Amygdala (tissue), 56 donors: ENCODE results near the gene NNMT.

ENCODE experiments used
- DNase-seq, 56 donors: peaks; one replicate each; lab custom pipeline; 2025; lab: John Stamatoyannopoulos, UW

The NNMT gene

DNA sequence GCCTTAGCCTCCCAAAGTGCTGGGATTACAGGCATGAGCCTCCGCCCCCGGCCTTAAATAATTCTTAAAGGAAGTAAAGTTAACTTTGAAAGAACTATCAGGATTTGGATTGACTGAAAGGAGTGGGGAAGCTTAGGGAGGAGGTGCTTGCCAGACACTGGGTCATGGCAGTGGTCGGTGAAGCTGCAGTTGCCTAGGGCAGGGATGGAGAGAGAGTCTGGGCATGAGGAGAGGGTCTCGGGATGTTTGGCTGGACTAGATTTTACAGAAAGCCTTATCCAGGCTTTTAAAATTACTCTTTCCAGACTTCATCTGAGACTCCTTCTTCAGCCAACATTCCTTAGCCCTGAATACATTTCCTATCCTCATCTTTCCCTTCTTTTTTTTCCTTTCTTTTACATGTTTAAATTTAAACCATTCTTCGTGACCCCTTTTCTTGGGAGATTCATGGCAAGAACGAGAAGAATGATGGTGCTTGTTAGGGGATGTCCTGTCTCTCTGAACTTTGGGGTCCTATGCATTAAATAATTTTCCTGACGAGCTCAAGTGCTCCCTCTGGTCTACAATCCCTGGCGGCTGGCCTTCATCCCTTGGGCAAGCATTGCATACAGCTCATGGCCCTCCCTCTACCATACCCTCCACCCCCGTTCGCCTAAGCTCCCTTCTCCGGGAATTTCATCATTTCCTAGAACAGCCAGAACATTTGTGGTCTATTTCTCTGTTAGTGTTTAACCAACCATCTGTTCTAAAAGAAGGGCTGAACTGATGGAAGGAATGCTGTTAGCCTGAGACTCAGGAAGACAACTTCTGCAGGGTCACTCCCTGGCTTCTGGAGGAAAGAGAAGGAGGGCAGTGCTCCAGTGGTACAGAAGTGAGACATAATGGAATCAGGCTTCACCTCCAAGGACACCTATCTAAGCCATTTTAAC, at the start of gene NNMT:
TSS of gene NNMT (plus strand) at position 724 of the 929 bp plus-strand sequence. CDS start at position 882, 158 bp downstream.
- DNase-seq = no peak

DNA sequence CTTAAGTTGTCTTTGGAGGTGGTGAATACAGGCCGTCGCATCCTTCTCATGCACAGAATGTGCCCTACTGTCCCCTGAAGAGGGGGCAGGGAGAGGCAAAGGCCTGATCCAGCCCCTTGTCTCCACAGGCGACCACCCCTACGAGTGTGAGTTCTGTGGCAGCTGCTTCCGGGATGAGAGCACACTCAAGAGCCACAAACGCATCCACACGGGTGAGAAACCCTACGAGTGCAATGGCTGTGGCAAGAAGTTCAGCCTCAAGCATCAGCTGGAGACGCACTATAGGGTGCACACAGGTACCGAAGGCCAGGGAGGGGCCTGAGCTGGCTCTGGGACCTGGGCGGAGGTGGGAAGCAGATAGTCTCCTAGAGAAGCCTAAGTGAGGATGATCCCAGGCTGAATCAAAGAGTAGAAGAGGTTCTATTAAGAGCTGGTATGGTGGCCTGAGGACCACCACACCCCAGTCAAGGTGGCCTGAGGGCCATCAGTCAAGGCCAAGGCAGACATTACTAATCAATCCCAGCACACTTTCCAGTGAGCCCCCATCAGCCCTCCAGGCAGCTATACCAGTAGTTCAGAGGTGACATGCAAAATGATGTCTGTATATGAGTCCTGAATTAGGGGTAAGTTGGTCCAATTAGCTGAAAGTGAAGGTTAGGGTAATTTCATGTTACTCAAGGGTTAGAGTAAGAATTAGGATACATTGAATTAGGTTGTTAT, 49.0 kb upstream of the NNMT start:
- DNase-seq = no peak

DNA sequence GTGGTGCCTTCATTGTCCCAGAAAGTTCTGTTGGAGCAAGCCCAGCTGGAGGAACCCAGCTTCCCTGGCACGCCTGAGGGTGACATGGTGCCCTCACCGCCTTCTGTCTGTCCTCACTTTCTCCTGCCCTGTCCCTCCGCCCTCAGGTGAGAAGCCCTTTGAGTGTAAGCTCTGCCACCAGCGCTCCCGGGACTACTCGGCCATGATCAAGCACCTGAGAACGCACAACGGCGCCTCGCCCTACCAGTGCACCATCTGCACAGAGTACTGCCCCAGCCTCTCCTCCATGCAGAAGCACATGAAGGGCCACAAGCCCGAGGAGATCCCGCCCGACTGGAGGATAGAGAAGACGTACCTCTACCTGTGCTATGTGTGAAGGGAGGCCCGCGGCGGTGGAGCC, 46.0 kb upstream of the NNMT start:
- DNase-seq = no peak

DNA sequence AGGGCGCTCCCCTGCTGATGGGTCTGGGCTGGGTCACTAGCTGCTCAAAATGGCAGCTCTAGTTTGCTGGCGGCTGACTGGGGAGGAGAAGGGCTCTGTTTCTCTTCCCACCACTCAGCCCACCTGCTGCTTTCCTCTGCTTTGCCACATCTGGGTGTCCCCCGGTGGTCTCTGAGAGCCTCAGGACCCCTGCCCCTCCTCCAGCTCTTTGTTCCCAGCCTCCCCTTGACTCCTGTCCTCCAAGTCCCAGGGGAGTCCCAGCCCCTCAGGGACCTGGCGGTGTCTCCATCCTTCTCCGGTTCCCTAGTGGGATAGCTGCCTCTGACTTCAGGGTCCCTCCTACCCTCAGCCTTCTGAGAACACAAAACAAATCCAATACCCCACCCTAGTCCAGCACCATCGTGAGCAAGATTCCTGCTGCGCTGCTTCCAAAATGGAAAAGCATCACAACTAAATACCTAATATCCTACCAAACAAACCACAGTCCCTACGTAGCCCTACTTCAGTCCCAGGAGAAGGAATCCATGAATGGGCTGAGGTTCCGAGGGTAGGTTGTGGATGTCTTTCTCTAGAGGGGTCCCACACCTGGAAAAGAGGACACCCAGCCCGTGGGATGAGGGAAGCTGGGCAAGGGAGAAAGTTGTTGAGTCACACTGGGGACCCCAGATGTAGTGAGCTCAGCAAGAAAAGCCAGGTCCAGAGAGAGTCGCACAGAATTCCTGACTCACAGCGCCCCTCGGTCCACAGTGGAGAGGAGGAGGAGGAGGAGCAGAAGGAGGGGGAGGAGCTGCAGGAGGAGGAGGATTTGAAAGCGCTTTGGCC, 45.0 kb upstream of the NNMT start:
- no peak for DNase-seq

DNA sequence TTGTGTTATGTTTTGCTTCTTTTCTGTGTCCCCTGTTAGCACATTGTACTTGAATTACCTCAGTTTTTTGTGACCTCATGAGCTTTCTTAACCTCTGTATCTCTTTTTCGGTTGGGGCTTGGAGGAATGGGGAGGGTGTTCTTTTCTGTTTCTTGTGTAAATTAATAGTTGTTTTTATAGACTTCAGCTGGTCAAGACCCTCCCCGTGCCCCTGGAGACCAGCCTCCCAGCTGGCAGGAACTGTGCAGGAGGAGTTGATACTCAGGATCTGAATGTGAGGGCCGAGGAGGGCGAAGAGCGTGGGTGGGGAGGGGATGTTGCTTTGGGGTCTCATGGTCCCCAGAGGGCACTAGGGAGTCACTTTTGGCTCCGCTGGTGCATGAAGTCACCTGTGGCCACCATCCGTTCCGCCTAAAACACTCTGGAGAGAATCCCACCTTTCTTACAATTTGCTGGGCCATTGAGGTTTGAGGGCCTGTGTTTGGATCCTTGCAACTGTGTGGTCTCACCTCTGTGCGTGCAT, 44.3 kb upstream of the NNMT start:
- DNase-seq = no peak

DNA sequence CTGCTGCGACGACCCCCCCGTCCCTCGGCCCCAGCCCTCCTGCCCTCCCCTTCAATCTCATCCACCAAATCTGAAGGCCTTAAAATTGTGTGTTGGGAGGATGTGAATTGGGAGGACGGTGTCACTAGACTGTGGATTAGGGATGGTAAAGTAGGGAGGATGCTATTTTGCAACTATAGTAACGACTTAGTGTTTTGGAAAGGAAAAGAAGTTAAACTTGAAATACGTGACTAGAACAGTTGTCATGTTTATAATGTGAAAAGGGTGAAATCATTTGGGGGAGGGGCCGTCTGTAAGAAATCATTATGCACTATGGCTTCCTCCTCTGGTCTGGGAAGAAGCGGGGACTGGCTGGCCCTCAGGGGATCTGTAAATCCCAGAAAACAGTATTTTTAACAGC, 43.4 kb upstream of the NNMT start:
- no peak for DNase-seq

DNA sequence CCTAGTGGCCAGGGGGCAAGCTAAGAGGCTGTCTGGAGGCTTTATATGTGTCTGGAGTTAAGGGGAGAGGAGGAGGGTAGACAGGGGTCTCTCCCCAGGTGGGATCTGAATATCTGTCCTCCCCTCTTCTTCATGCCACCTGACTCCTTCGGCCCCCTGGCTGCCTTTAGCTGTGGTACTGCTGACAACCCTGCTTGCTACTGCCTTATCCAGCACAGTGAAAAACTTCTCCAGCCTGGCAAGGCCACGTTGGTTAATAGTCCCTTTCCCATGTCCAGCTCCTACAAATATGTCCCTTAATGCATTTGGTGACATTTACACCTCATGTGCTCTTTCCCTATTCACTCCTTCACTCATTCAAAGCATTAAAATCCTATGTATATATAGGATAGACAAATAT, 42.4 kb upstream of the NNMT start:
- no peak for DNase-seq

DNA sequence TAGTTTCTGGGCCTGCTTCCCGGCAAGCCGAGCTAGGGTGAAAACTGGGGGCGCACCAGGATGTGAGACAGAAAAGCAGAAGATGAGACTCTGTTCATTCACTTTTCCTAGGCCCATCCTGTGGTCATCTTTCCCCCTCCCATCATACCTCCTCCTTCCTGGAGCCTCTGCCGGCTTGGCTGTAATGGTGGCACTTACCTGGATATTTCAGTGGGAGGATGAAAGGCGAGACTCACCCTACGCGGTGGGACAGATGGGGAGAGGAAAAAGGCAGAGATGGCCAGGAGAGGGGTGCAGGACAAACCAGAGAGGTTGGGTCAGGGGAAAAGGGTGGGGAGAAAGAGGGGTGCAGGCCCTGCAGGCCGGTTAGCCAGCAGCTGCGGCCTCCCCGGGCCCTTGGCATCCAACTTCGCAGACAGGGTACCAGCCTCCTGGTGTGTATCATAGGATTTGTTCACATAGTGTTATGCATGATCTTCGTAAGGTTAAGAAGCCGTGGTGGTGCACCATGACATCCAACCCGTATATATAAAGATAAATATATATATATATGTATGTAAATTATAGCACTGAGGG, 41.5 kb upstream of the NNMT start:
- no peak for DNase-seq

DNA sequence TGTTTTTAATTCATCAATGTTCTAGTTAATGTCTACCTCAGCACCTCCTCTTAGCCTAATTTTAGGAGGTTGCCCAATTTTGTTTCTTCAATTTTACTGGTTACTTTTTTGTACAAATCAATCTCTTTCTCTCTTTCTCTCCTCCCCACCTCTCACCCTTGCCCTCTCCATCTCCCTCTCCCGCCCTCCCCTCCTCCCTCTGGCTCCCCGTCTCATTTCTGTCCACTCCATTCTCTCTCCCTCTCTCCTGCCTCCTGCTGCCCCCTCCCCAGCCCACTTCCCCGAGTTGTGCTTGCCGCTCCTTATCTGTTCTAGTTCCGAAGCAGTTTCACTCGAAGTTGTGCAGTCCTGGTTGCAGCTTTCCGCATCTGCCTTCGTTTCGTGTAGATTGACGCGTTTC, 40.9 kb upstream of the NNMT start:
- no peak for DNase-seq

DNA sequence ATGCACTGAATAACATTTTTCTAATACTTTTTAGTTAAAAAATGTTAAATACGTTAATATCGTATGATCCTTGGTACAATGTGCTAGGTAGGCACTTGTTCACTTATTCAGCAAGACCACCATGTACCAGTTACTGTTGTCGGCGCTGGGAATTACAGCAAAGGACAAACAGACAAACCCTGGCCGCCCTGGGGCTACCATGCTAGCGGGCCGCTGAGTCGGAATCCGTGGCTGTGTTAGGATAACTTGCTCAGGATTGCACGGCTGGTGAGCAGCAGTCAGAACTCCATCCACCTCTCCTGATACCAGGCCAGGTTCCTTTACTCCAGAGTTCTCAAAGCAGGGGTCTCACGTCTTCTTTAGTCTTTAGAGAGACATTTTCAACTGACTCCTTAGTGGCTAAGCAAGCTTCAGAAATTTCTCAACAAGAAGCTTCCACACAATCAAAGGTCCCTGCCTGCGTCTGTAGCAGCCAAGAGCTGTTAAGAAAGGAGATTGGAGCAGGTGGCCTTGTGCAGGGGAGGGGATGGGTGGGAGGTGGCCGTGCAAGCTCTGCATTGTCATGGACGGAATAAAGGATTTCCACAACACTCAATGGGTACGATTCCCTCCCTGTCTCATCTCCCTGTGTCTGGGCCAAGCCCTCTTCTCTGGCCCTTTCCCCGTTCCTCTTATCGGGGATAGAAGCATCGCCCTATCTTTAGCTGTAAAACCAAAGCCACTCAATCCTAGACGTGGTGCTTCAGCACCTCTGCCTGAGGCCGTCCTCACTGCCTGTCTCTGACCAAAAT, 39.8 kb upstream of the NNMT start:
- DNase-seq = no peak

DNA sequence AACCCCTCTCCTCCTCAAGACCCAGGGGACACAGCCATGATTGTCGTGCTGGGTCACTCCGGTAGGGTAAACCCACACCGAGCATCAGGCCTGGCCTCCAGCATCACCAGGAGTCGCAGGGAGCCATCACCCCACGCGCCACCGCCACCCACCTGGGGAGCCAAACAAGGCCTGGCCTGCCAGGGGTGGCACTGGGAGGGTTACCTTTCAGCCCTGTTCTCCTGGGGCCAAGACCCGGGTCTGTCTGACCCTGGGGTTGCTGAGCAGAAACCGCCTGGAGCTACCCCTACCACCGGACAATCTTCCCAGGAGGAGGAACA, 39.3 kb upstream of the NNMT start:
- DNase-seq = no peak

DNA sequence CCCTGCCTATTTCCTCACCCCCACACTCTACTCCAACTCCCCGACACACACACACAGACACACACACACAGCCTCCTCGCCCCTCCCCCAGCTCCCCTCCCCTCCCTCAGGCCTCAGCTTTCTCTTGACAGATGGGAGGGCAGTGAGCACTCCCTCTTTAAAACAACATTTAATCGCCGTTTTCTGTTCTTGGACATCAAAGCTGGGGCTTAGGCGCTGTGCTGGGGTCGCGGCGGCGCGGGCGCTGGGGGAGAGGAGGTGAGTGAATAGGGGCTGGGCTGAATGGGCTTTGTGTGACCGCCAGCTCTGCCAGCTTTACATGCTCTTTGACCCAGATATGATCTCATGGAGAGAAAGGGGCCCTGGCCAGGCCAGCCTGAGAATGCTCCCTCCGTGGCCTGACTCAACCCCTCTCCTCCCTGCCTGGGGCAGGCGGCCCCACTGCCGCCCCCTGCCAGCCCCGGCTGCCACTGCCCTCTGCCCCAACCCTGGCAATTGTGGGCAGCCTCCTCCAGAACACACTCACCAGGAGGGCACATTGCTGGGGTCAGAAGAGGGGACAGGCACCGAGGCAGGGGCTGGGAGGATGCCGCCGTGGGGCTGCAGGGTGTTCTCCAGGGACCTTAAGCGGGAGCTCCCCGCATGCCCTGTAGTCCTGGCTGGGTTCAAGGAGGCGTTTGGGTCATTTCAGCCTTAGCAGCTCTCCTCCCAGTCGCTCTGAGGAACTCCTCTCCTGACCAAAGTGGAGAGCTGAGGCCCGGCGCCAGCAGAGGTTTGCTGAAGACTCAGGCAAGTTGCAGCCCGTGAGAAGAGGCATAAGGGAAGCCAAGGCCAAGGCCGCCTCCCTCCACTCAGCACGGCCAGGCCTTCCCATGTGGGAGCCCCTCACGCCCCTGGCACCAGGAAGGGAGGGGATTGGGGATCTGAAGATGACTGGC, 38.3 kb upstream of the NNMT start:
- peak in 25 of 56 donors; percentile 6 to 54 (median 30) for DNase-seq

DNA sequence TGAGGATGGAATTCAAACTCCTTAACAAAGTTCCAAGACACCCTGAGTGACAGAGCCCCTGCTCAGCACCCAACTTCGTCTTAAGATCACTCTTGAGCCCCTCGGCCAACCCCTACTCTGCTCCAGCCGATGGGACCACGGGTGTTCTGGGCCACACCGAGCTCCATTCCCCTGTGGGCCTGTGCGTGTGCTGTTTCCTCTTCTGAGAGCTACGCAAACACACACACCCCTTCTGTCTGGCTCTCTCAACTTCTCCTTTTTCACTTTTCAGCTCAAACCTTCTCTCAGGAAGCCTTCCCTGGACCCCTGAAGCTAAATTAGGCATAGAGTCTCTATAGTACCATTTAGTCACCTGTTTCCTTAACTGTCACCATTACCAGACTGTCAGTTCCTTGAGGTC, 37.5 kb upstream of the NNMT start:
- DNase-seq = no peak

DNA sequence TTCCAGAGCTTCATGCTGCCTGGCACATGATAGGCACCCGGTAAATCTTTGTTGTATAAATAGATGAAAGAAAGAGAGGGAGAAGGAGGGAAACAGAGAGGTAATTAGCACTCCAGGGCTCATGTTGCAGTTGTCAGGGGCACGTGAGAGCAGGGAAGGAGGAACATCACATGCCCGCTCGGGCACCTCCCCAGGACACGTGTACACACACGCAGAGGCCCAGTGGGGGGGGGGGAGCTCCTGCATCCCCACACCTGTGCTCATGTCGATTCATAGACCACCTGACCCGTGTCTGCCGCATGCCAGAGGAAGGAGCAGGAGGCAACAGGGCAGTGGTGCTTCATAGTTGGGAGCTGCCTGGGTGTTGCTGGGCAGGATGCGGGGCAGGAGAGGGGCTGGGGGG, 37.1 kb upstream of the NNMT start:
- peak in 3 of 56 donors; percentile 9 to 34 (median 9) for DNase-seq

DNA sequence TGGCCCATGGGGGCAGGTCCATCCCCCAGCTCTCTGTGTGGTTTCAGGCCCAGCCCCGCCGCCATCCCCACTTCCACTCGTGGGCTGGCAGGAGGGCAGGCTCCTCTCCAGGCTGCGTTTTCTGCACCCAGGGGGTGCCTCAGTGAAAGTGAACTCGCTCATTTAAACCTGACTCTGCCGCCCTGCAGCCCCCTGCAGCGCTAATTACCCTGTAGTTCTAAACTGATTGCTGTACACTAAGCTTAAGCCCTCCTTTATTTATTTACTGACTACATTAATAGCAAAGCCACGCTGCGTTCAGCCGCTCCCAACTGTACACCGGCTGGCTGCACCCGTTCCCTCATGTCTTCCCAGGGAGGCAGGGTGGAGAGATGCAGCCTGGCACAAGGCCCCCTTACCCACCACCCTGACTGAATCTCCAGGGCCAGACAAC, 36.6 kb upstream of the NNMT start:
- DNase-seq = no peak

DNA sequence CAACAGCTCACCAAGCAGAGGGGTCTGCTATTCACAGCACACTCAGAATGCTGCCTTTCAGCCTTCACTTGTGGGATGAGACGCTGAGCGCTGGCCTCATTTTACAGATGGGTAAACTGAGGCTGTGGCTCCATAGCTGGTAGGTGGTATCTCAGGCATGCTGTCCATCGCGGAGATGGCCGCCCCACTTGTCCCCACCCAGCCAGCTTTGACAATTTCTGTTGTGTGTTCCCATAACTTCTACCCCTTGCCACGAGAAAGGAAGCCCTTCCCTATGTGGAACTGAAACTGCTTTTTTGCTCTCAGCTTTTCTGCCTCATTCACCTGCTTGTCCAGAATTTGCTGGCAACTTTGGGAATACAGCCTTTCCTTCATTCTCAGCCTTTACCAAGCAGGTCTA, 36.1 kb upstream of the NNMT start:
- no peak for DNase-seq

DNA sequence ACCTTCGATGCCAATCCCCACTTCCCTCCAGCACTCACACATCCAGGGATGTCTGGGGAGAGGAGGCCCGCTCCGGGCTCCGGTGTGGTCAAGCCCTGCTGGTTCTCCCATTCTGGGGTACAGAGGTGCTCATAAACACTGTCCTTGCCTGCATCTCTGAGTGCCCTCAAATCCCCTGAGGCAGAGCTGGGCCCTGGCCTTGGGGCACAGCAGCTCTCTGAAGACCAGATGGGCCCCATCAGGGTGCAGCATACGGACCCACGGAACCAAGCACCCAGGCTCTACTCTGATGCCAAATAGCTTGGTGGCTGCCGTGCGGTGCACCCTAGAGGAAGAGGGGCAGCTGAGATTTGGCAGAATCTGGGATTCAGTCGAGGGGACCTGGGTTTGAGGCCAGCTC, 35.7 kb upstream of the NNMT start:
- no peak for DNase-seq

DNA sequence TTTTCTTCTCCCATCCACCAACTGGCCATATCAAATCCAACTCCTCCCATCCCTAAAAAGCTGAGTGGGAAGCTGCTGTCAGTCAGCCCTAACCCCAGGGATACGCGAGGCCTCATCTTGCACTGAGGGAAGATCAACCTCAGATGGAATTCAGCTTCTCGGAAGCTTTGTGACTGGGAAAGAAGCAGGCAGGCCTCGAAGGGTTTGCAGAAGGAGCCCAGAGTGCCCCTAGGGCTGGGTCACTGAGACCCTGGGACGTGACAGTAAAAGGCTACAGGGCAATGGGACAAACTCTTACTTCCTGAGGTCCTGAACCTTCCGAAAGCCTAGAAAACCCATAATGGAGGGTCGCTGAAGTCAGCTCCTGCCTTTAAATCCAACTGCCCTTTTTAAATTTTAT, 34.4 kb upstream of the NNMT start:
- no peak for DNase-seq
